HEK293 (cell line): ENCODE measurements around the gene GNAI1.

Experiments
- CTCF ChIA-PET: fragments of 350-600 bp; formaldehyde crosslinking; extraction: SDS; loops from one replicate; lab custom pipeline; 2021; ENCODE audit warnings: antibody characterized with exemption; lab: Yijun Ruan, JAX
- POLR2A ChIA-PET: fragments of 300-600 bp; formaldehyde crosslinking; extraction: SDS; loops from one replicate; lab custom pipeline; 2020; ENCODE audit warnings: antibody characterized with exemption, inconsistent platforms; lab: Yijun Ruan, JAX
- H3K27ac ChIP-seq: fragments of 200-500 bp; sonication (Bioruptor generic); 2 replicates; pipeline ENCODE4 v1.5.1; 2014; ENCODE audit warnings: low read depth, low read length, control low read depth, inconsistent platforms; ENCODE audit errors: extremely low read depth
- H3K36me3 ChIP-seq, 2 experiments: fragments of 200-500 bp in 1 of 2; sonication (Bioruptor generic) in 1 of 2; 1 replicate in 1 of 2; 2 replicates in 1 of 2; pipeline ENCODE4 v1.5.1; 2014 to 2017; ENCODE audit warnings: inconsistent platforms in 2 of 2, low read length in 2 of 2; ENCODE audit not compliant: control insufficient read depth in 2 of 2, insufficient read depth in 1 of 2
- H3K4me1 ChIP-seq: fragments of 200-500 bp; sonication (Bioruptor generic); 2 replicates; pipeline ENCODE4 v1.5.1; 2014; ENCODE audit warnings: mild to moderate bottlenecking, low read length, inconsistent platforms; ENCODE audit not compliant: control insufficient read depth, insufficient read depth
- H3K4me3 ChIP-seq: 2 replicates; pipeline ENCODE4 v1.5.1; 2011; ENCODE audit warnings: low read depth, mild to moderate bottlenecking, control low read depth, low read length, moderate library complexity
- H3K9me3 ChIP-seq: fragments of 200-500 bp; sonication (Bioruptor generic); 2 replicates; pipeline ENCODE4 v1.5.1; 2014; ENCODE audit warnings: low read depth, low read length, inconsistent platforms; ENCODE audit not compliant: control insufficient read depth, insufficient read depth
- KLF1 ChIP-seq: fragments of 450-650 bp; formaldehyde crosslinking; IDR thresholded peaks from 2 replicates; pipeline ENCODE4 v1.5.1; 2016; ENCODE audit warnings: missing biosample characterization, missing genetic modification characterization
- KLF10 ChIP-seq: fragments of 450-650 bp; IDR thresholded peaks from 2 replicates; pipeline ENCODE4 v1.5.1; 2018; ENCODE audit warnings: missing biosample characterization, mild to moderate bottlenecking, missing genetic modification characterization
- PBX3 ChIP-seq: sonication (generic); formaldehyde crosslinking; IDR thresholded peaks from 2 replicates; pipeline ENCODE4 v1.8.1; 2022; ENCODE audit warnings: mild to moderate bottlenecking, moderate library complexity, missing genetic modification reagents
- SCRT2 ChIP-seq: fragments of 450-650 bp; formaldehyde crosslinking; IDR thresholded peaks from 2 replicates; pipeline ENCODE4 v1.5.1; 2016; ENCODE audit warnings: missing biosample characterization, missing genetic modification characterization
- SP3 ChIP-seq: fragments of 450-650 bp; formaldehyde crosslinking; IDR thresholded peaks from 2 replicates; pipeline ENCODE4 v1.5.1; 2016; ENCODE audit warnings: missing biosample characterization, missing genetic modification characterization
- ZBTB49 ChIP-seq: fragments of 450-650 bp; formaldehyde crosslinking; IDR thresholded peaks from 2 replicates; pipeline ENCODE4 v1.5.1; 2016; ENCODE audit warnings: missing biosample characterization, missing genetic modification characterization, low read depth
- ZNF10 ChIP-seq: fragments of 450-650 bp; formaldehyde crosslinking; IDR thresholded peaks from 2 replicates; pipeline ENCODE4 v1.5.1; 2017; ENCODE audit warnings: missing biosample characterization, missing genetic modification characterization
- ZNF112 ChIP-seq: fragments of 450-650 bp; formaldehyde crosslinking; IDR thresholded peaks from 2 replicates; pipeline ENCODE4 v1.5.0; 2017; ENCODE audit warnings: missing biosample characterization, missing genetic modification characterization
- ZNF16 ChIP-seq: fragments of 450-650 bp; formaldehyde crosslinking; IDR thresholded peaks from 2 replicates; pipeline ENCODE4 v1.5.1; 2016; ENCODE audit warnings: low read depth, missing biosample characterization, missing genetic modification characterization
- ZNF169 ChIP-seq: fragments of 450-650 bp; formaldehyde crosslinking; IDR thresholded peaks from 2 replicates; pipeline ENCODE4 v1.5.1; 2016; ENCODE audit warnings: missing biosample characterization, missing genetic modification characterization
- ZNF174 ChIP-seq: fragments of 450-650 bp; formaldehyde crosslinking; IDR thresholded peaks from 2 replicates; pipeline ENCODE4 v1.5.0; 2017; ENCODE audit warnings: missing biosample characterization, mild to moderate bottlenecking, missing genetic modification characterization
- ZNF19 ChIP-seq: fragments of 450-650 bp; formaldehyde crosslinking; IDR thresholded peaks from 2 replicates; pipeline ENCODE4; 2016; ENCODE audit warnings: missing biosample characterization, missing genetic modification characterization, low read depth
- ZNF214 ChIP-seq: fragments of 450-650 bp; formaldehyde crosslinking; IDR thresholded peaks from 2 replicates; pipeline ENCODE4 v1.5.1; 2017; ENCODE audit warnings: missing biosample characterization, mild to moderate bottlenecking, missing genetic modification characterization, borderline replicate concordance
- ZNF26 ChIP-seq: fragments of 450-650 bp; formaldehyde crosslinking; IDR thresholded peaks from 2 replicates; pipeline ENCODE4 v1.5.1; 2016; ENCODE audit warnings: missing biosample characterization, missing genetic modification characterization
- ZNF449 ChIP-seq: fragments of 450-650 bp; formaldehyde crosslinking; IDR thresholded peaks from 2 replicates; pipeline ENCODE4 v1.5.1; 2017; ENCODE audit warnings: missing biosample characterization, mild to moderate bottlenecking, missing genetic modification characterization, moderate library complexity
- ZNF560 ChIP-seq: fragments of 450-650 bp; formaldehyde crosslinking; IDR thresholded peaks from 2 replicates; pipeline ENCODE4 v1.5.1; 2017; ENCODE audit warnings: missing biosample characterization, missing genetic modification characterization, borderline replicate concordance
- ZNF600 ChIP-seq: fragments of 450-650 bp; formaldehyde crosslinking; IDR thresholded peaks from 2 replicates; pipeline ENCODE4 v1.5.1; 2016; ENCODE audit warnings: missing biosample characterization, missing genetic modification characterization
- ZNF610 ChIP-seq: fragments of 450-650 bp; formaldehyde crosslinking; IDR thresholded peaks from 2 replicates; pipeline ENCODE4 v1.5.1; 2016; ENCODE audit warnings: missing biosample characterization, missing genetic modification characterization, borderline replicate concordance
- TF ChIP-seq, protein P1 (sequence below): fragments of 450-650 bp; formaldehyde crosslinking; IDR thresholded peaks from 2 replicates; pipeline ENCODE4 v1.5.1; 2017; ENCODE audit warnings: missing biosample characterization, missing genetic modification characterization

Gene GNAI1

DNA sequence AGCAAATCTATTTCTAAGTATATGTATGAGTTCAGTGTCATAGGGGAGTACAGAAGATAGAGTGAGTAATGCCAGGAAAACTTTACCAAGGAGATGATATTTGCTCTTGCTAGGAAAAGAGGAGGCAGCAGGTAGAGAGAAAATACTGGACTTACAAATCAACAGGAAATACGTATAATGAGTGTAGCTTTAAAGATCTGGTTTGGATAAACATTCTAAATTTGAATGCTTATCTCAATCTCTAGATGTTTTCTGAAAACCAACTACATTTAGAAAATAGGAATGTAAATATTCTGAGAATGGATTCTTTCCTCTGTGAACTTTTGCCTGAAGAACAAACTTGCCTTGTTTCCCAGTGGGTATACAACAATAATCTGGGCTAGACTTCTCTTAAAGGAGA, 46.9 kb upstream of the GNAI1 start:
- H3K36me3 ChIP-seq: no peaks in the 10 kb centered on the region
- CTCF ChIA-PET: interaction anchor here (1.0 kb wide), 1 partner anchor 25 kb away, joined by 3 read pairs; no protein-coding TSS in a partner anchor
- H3K27ac ChIP-seq: no peak overlapping the region
- TF ChIP-seq PBX3 (CRISPR knock-in tag) (no peak), ZNF16 (no peak), SP3 (no peak), ZNF10 (no peak), ZNF560 (no peak), ZNF26 (tag by site-specific recombination) (no peak)
- POLR2A ChIA-PET: no interaction called here
- no peak overlapping the region for H3K4me3 ChIP-seq
- no peaks in the 10 kb centered on the region; the same call in 1 of the 2 replicates for H3K4me1 ChIP-seq
- H3K9me3 ChIP-seq: 0 out of 2 replicates have a peak, but pooled peaks cover 2% of the 10 kb centered on the region

GRCh38 chr7:80088705-80089104, 45.9 kb upstream of the GNAI1 start:
- Histone ChIP-seq H3K27ac (no peak overlapping the region), H3K9me3 (0 out of 2 replicates have a peak, but pooled peaks cover 2% of the 10 kb centered on the region), H3K36me3 (no peaks in the 10 kb centered on the region), H3K4me3 (no peak overlapping the region), H3K4me1 (no peaks in the 10 kb centered on the region; the same call in 1 of the 2 replicates)
- no peak for TF ChIP-seq SCRT2 (tag by site-specific recombination)
- POLR2A ChIA-PET: no interaction called here
- CTCF ChIA-PET: interaction anchor here (0.6 to 1.5 kb wide), 4 partner anchors 8 to 12 kb away, joined by 3 to 4 read pairs (median 4); no protein-coding TSS in a partner anchor

DNA sequence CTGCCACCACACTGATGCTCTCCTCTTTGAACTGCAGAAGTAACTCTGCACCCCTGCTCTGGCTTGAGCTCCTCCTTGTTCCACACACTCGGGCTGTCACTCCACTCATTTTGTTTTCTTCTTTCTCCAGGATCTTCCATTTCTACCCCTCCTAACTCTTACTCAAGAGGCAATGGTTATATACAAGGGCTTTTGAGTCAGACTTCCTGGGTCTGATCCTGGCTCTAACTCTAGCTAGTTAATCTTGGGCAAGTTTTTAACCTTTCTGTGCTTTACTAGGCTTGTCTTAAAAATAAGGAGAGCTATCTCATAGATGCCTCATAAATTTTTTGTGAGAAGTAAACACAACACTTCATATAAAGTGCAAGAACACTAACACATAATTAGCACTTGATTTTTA, 45.3 kb upstream of the GNAI1 start:
- TF ChIP-seq ZNF169: no peak
- TF ChIP-seq ZNF214 (tag by site-specific recombination): no peak
- no peak for TF ChIP-seq ZNF610 (tag by site-specific recombination)
- TF ChIP-seq ZNF112 (tag by site-specific recombination): no peak
- TF ChIP-seq KLF10 (tag by site-specific recombination): no peak
- TF ChIP-seq KLF1 (tag by site-specific recombination): no peak
- no peak overlapping the region for H3K27ac ChIP-seq
- H3K4me3 ChIP-seq: no peak overlapping the region
- no peaks in the 10 kb centered on the region; the same call in 1 of the 2 replicates for H3K4me1 ChIP-seq
- ChIA-PET POLR2A (no interaction called here), CTCF (interaction anchor here (0.6 to 1.5 kb wide), 5 partner anchors 9 to 31 kb away, joined by 3 to 4 read pairs (median 3); no protein-coding TSS in a partner anchor)
- H3K36me3 ChIP-seq: no peaks in the 10 kb centered on the region
- H3K9me3 ChIP-seq: 0 out of 2 replicates have a peak, but pooled peaks cover 2% of the 10 kb centered on the region

DNA sequence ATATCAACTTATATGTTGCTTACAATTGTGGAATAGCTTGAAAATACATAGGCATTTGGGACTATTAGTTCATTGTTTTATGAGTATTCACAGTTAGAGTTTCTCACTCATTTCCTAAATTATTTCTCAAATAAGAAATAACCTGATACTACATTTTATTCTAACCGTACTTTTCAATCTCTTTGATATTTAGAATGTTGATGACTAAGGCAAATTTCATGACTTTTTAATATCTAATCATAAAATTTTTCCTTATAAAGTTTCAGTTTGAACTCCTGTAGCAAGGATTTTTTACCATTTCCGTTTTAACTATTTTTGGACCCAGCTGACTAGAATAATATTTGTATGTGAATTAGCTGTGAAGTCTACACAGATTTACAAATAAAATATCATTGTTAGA, 41.3 kb upstream of the GNAI1 start:
- Histone ChIP-seq H3K4me3 (no peak overlapping the region), H3K27ac (no peak overlapping the region), H3K36me3 (no peaks in the 10 kb centered on the region), H3K9me3 (no peaks in the 10 kb centered on the region), H3K4me1 (no peaks in the 10 kb centered on the region; the same call in 1 of the 2 replicates)
- POLR2A ChIA-PET: no interaction called here
- CTCF ChIA-PET: no interaction called here
- TF ChIP-seq ZNF449 (tag by site-specific recombination): no peak
- no peak for TF ChIP-seq ZNF174 (tag by site-specific recombination)
- no peak for TF ChIP-seq ZNF600
- TF ChIP-seq, protein P1, sequence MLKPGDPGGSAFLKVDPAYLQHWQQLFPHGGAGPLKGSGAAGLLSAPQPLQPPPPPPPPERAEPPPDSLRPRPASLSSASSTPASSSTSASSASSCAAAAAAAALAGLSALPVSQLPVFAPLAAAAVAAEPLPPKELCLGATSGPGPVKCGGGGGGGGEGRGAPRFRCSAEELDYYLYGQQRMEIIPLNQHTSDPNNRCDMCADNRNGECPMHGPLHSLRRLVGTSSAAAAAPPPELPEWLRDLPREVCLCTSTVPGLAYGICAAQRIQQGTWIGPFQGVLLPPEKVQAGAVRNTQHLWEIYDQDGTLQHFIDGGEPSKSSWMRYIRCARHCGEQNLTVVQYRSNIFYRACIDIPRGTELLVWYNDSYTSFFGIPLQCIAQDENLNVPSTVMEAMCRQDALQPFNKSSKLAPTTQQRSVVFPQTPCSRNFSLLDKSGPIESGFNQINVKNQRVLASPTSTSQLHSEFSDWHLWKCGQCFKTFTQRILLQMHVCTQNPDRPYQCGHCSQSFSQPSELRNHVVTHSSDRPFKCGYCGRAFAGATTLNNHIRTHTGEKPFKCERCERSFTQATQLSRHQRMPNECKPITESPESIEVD (tag by site-specific recombination): no peak
- no peak for TF ChIP-seq ZBTB49 (tag by site-specific recombination)
- TF ChIP-seq ZNF19 (tag by site-specific recombination): no peak
